Measurements from ENCODE around the gene CEPT1. TPM values are rescaled to one million over a fixed set of nuclear protein-coding genes. Genes with fewer than 3 reads are reported as not detected.

The CEPT1 gene
- total and polyA plus RNA-seq, 9 of the 15 experiments (the other 6 are each of a cell fraction or from before 2014, with no cell fraction given), result 24.4 to 72.6 (median 42.4) TPM

DNA sequence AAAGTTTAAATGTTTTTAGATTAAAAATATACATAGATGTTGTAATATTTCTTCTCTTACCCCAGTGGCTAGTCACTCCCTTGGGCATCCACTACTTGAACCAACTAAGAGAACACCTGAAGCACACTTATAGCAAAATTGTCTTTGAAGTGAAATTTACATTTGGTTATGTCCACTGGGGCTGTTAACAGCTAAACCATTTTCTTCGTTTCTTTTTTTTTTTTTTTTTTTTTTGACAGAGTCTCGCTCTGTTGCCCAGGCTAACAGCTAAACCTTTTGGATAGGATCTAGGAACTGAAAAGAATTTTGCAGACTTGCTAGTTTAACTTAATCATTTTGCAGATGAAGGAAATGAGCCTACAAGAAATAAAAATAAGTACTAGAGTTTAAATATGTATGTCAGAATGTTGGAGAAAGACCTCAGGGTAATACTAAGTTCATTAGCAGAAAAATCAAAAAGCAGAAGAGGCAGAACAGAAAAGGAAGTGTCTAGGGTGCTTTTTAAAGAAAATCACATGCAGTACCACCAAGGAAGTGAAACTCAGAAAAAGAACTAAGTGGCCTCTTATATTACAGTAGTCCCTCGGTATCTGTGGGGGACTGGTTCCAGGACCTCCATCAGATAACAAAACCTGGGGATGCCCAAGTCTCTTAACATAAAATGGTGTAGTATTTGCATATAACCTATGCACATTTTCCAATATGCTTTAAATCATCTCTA is 11.9 kb upstream of the CEPT1 start:
- no peaks in the 10 kb centered on the region for H3K79me2 ChIP-seq (ENCODE audit: control insufficient read depth, insufficient read depth, low read length)
- no peaks in the 10 kb centered on the region for H4K20me1 ChIP-seq (replicated peaks; ENCODE audit: control insufficient read depth, insufficient read depth, low read length)
- H3K9ac ChIP-seq (ENCODE audit: insufficient read depth in 1 of 2, low read depth in 2 of 2, low read length in 2 of 2), result no peak overlapping the region
- H3K36me3 ChIP-seq (ENCODE audit: control insufficient read depth, insufficient read depth, low read length), result peaks cover 68% of the 10 kb centered on the region
- DNase-seq (ENCODE audit: extremely low read depth in 1 of 4, low spot score in 3 of 4), result no peak
- no peaks in the 10 kb centered on the region for H3K4me1 ChIP-seq (replicated peaks in 1 of 2; ENCODE audit: control insufficient read depth in 2 of 2, insufficient read depth in 2 of 2, low read length in 2 of 2)
- ChIA-PET CTCF (ENCODE audit: low intra/inter-chr PET ratio) (no interaction called here), POLR2A (no interaction called here)
- no peak overlapping the region for H3K27ac ChIP-seq (ENCODE audit: extremely low read depth, low read depth, low read length)
- FAIRE-seq, result no peak
- in situ Hi-C loops (cut with MboI), result no loop called here
- H3K4me2 ChIP-seq (ENCODE audit: insufficient read depth, low read length), result no peak overlapping the region
- H3K27me3 ChIP-seq (ENCODE audit: control insufficient read depth in 2 of 2, insufficient read depth in 2 of 2, low read length in 2 of 2), result no peaks in the 10 kb centered on the region
- H2AFZ ChIP-seq (ENCODE audit: low read depth, low read length), result no peak overlapping the region
- ATAC-seq, result no peak
- no peak overlapping the region for H3K4me3 ChIP-seq
- no peaks in the 10 kb centered on the region for H3K9me1 ChIP-seq (ENCODE audit: control insufficient read depth, insufficient read depth, low read length)
- no TSS peak for BruUV-seq (replicated peaks)
- 84% methylated on average over 3 of the region's 3 CpGs for WGBS (ENCODE audit: insufficient coverage, low coverage, missing lambda C conversion rate)
- intact Hi-C loops (cut with micrococcal nuclease), result no loop called here
- no peaks in the 10 kb centered on the region for H3K9me3 ChIP-seq (replicated peaks; ENCODE audit: control insufficient read depth, insufficient read depth, low read depth, low read length)
- no peak for TF ChIP-seq ZBTB5 (IDR thresholded peaks at IDR 0.05)
- no peak for TF ChIP-seq CCAR2 (IDR thresholded peaks at IDR 0.05; ENCODE audit: low read depth, low read length)
- TF ChIP-seq, protein P1, sequence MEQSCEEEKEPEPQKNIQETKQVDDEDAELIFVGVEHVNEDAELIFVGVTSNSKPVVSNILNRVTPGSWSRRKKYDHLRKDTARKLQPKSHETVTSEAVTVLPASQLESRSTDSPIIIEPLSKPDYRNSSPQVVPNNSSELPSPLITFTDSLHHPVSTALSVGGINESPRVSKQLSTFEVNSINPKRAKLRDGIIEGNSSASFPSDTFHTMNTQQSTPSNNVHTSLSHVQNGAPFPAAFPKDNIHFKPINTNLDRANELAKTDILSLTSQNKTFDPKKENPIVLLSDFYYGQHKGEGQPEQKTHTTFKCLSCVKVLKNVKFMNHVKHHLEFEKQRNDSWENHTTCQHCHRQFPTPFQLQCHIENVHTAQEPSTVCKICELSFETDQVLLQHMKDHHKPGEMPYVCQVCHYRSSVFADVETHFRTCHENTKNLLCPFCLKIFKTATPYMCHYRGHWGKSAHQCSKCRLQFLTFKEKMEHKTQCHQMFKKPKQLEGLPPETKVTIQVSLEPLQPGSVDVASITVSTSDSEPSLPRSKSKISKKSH (CRISPR knock-in tag; IDR thresholded peaks at IDR 0.05), result no peak
- TF ChIP-seq GTF2B (IDR thresholded peaks at IDR 0.05; ENCODE audit: extremely low read depth, insufficient read length), result no peak
- TF ChIP-seq, protein P2, sequence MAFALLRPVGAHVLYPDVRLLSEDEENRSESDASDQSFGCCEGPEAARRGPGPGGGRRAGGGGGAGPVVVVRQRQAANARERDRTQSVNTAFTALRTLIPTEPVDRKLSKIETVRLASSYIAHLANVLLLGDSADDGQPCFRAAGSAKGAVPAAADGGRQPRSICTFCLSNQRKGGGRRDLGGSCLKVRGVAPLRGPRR (CRISPR knock-in tag; IDR thresholded peaks at IDR 0.05), result no peak
- TF ChIP-seq ZNF175 (CRISPR knock-in tag; IDR thresholded peaks at IDR 0.05; ENCODE audit: low read depth), result no peak
- TF ChIP-seq CTCF (IDR thresholded peaks at IDR 0.05 in 2 of 3, conservative IDR thresholded peaks at IDR 0.05 in 1 of 3; ENCODE audit: insufficient read depth in 2 of 3, low read depth in 1 of 3, low read length in 3 of 3), result no peak
- no peak for TF ChIP-seq FOS (IDR thresholded peaks at IDR 0.05; ENCODE audit: extremely low read depth, insufficient read length)
- no peak for TF ChIP-seq ZNF140 (CRISPR knock-in tag; IDR thresholded peaks at IDR 0.05)
- TF ChIP-seq ZBTB9 (CRISPR knock-in tag; IDR thresholded peaks at IDR 0.05), result no peak
- TF ChIP-seq BCL6 (CRISPR knock-in tag; IDR thresholded peaks at IDR 0.05), result no peak

All from K562 (cell line).